PC-3 (cell line): Measurements from ENCODE around the gene CHMP6. TPM values are rescaled to one million over a fixed set of nuclear protein-coding genes. Genes with fewer than 3 reads are reported as not detected.

Experiments used
- ATAC-seq: fragments of 200-7000 bp; cut with Tn5 transposase; 2 replicates; pipeline ENCODE4 v1.9.1; 2020; ENCODE audit warnings: mild to moderate bottlenecking, moderate library complexity
- BruUV-seq: library from RNA; stranded (reverse); fragments of 400-500 nt; replicated peaks from 2 replicates; lab custom pipeline; 2021; lab: Mats Ljungman, UMichigan
- CTCF ChIA-PET: fragments of 300-600 bp; sonication (Branson Sonifier 250); formaldehyde crosslinking; loops from one replicate; lab custom pipeline; 2022; ENCODE audit warnings: antibody characterized with exemption; lab: Charles Lee
- POLR2A ChIA-PET: fragments of 300-600 bp; sonication (Branson Sonifier 250); formaldehyde crosslinking; loops from one replicate; lab custom pipeline; 2022; ENCODE audit warnings: antibody characterized with exemption; ENCODE audit not compliant: unreplicated experiment; lab: Charles Lee
- DNase-seq: peaks from one replicate; pipeline ENCODE4 v3.0.0-alpha.2; 2015
- H2AFZ ChIP-seq: fragments of 300-600 bp; sonication (generic); 2 replicates; pipeline ENCODE4 v1.6.0; 2016; ENCODE audit warnings: antibody characterized with exemption, low read length
- H3F3A ChIP-seq: fragments of 300-600 bp; sonication (generic); one replicate; pipeline ENCODE4 v1.6.0; 2017; ENCODE audit warnings: antibody characterized with exemption, low read length, control low read depth, mild to moderate bottlenecking; ENCODE audit not compliant: unreplicated experiment
- H3K27ac ChIP-seq: fragments of 300-600 bp; sonication (generic); 2 replicates; pipeline ENCODE4 v1.5.1; 2016; ENCODE audit warnings: mild to moderate bottlenecking, low read length
- H3K27me3 ChIP-seq: fragments of 300-600 bp; sonication (generic); 2 replicates; pipeline ENCODE4 v1.6.1; 2016; ENCODE audit warnings: low read length, mixed read lengths
- H3K36me3 ChIP-seq: fragments of 300-600 bp; sonication (generic); 2 replicates; pipeline ENCODE4 v1.6.1; 2016; ENCODE audit warnings: low read depth, mixed run types, low read length, mixed read lengths
- H3K4me1 ChIP-seq: fragments of 300-600 bp; sonication (generic); 2 replicates; pipeline ENCODE4 v1.5.1; 2016; ENCODE audit warnings: low read length; ENCODE audit not compliant: insufficient read depth
- H3K4me2 ChIP-seq: fragments of 300-600 bp; sonication (generic); 2 replicates; pipeline ENCODE4 v1.6.0; 2016; ENCODE audit warnings: low read length
- H3K4me3 ChIP-seq: fragments of 300-600 bp; sonication (generic); 2 replicates; pipeline ENCODE4 v1.5.1; 2016; ENCODE audit warnings: mild to moderate bottlenecking, low read length, mixed read lengths
- H3K79me2 ChIP-seq: fragments of 300-600 bp; sonication (generic); 2 replicates; pipeline ENCODE4 v1.6.1; 2017; ENCODE audit warnings: low read length, mixed read lengths
- H3K9ac ChIP-seq: fragments of 300-600 bp; sonication (generic); 2 replicates; pipeline ENCODE4 v1.6.0; 2016; ENCODE audit warnings: mild to moderate bottlenecking, low read length
- H3K9me2 ChIP-seq: fragments of 300-600 bp; sonication (generic); replicated peaks from 2 replicates; pipeline ENCODE4 v1.6.1; 2016; ENCODE audit warnings: mixed run types, low read length, mixed read lengths
- H3K9me3 ChIP-seq: fragments of 300-600 bp; sonication (generic); 2 replicates; pipeline ENCODE4 v1.6.1; 2016; ENCODE audit warnings: low read length, mixed read lengths
- H4K20me1 ChIP-seq: fragments of 300-600 bp; sonication (generic); 2 replicates; pipeline ENCODE4 v1.6.1; 2016; ENCODE audit warnings: low read length, mixed read lengths
- CTCF ChIP-seq: fragments of 300-600 bp; sonication (generic); conservative IDR thresholded peaks from 2 replicates; pipeline ENCODE4 v1.5.1; 2017; ENCODE audit warnings: antibody characterized with exemption, low read depth, mild to moderate bottlenecking, low read length
- EZH2 ChIP-seq: fragments of 300-600 bp; sonication (generic); IDR thresholded peaks from one replicate; pipeline ENCODE4 v1.6.1; 2017; ENCODE audit warnings: antibody characterized with exemption, mild to moderate bottlenecking, low read length; ENCODE audit not compliant: unreplicated experiment
- EZH2phosphoT487 ChIP-seq: fragments of 300-600 bp; sonication (generic); IDR thresholded peaks from 2 replicates; pipeline ENCODE4 v1.6.1; 2018; ENCODE audit warnings: mild to moderate bottlenecking, antibody characterized with exemption, low read length, borderline replicate concordance
- intact Hi-C: fragments of 100-400 bp; cut with micrococcal nuclease; formaldehyde crosslinking; loops from 2 replicates; pipeline ENCODE4 v1.9.0; 2023
- total RNA-seq: library from RNA; depleted of rRNA; stranded (reverse); fragments of >200 nt; gene quantifications from 2 replicates; pipeline ENCODE4 v1.2.3, GENCODE V29; 2014

Gene CHMP6
- total RNA-seq, 1 experiment from 2014 or later, result 26.1 TPM

GRCh38 chr17:80952291-80952690, 39.4 kb upstream of the CHMP6 start:
- H4K20me1 ChIP-seq, result no peaks in the 10 kb centered on the region
- no peak for TF ChIP-seq EZH2
- TF ChIP-seq CTCF, result no peak
- no peak for TF ChIP-seq EZH2phosphoT487
- H2AFZ ChIP-seq, result no peak overlapping the region
- H3K36me3 ChIP-seq, result no peaks in the 10 kb centered on the region; the same call in 1 of the 2 replicates
- no TSS peak for BruUV-seq
- ChIA-PET CTCF (no interaction called here), POLR2A (no interaction called here)
- no peak overlapping the region for H3K4me3 ChIP-seq
- no peak overlapping the region for H3K9ac ChIP-seq
- no peaks in the 10 kb centered on the region for H3K9me3 ChIP-seq
- no peaks in the 10 kb centered on the region for H3K4me1 ChIP-seq
- no peaks in the 10 kb centered on the region for H3K79me2 ChIP-seq
- DNase-seq (no peak), ATAC-seq (no peak)
- no peak overlapping the region for H3K27ac ChIP-seq
- no peaks in the 10 kb centered on the region for H3F3A ChIP-seq
- H3K9me2 ChIP-seq, result no peaks in the 10 kb centered on the region
- intact Hi-C loops, result no loop called here
- H3K27me3 ChIP-seq, result no peaks in the 10 kb centered on the region
- H3K4me2 ChIP-seq, result no peak overlapping the region

GRCh38 chr17:80953471-80954315, 37.9 kb upstream of the CHMP6 start:
- H3K9me3 ChIP-seq, result no peaks in the 10 kb centered on the region
- no peak overlapping the region for H3K9ac ChIP-seq
- no TSS peak for BruUV-seq
- H3K27me3 ChIP-seq, result no peaks in the 10 kb centered on the region
- ChIA-PET CTCF (no interaction called here), POLR2A (no interaction called here)
- H3K9me2 ChIP-seq, result no peaks in the 10 kb centered on the region
- H3F3A ChIP-seq, result no peaks in the 10 kb centered on the region
- ATAC-seq (no peak), DNase-seq (no peak)
- H3K4me3 ChIP-seq, result no peak overlapping the region
- H3K4me1 ChIP-seq, result peaks cover under 1% of the 10 kb centered on the region; the same call in 1 of the 2 replicates
- no peaks in the 10 kb centered on the region for H3K79me2 ChIP-seq
- no peak overlapping the region for H3K27ac ChIP-seq
- H3K36me3 ChIP-seq, result no peaks in the 10 kb centered on the region; the same call in 1 of the 2 replicates
- intact Hi-C loops, result no loop called here
- no peak for TF ChIP-seq EZH2phosphoT487
- no peak for TF ChIP-seq CTCF
- no peak for TF ChIP-seq EZH2
- no peaks in the 10 kb centered on the region for H4K20me1 ChIP-seq
- H2AFZ ChIP-seq, result no peak overlapping the region
- no peak overlapping the region for H3K4me2 ChIP-seq

GRCh38 chr17:80955078-80955477, 36.6 kb upstream of the CHMP6 start:
- H3K4me1 ChIP-seq, result peaks cover 9% of the 10 kb centered on the region; the same call in 1 of the 2 replicates
- ChIA-PET CTCF (no interaction called here), POLR2A (no interaction called here)
- H3K9me3 ChIP-seq, result no peaks in the 10 kb centered on the region
- ATAC-seq (no peak), DNase-seq (no peak)
- H3K4me2 ChIP-seq, result no peak overlapping the region
- H3K4me3 ChIP-seq, result no peak overlapping the region
- no peak overlapping the region for H2AFZ ChIP-seq
- H3K79me2 ChIP-seq, result no peaks in the 10 kb centered on the region
- intact Hi-C loops, result no loop called here
- no peaks in the 10 kb centered on the region; the same call in 1 of the 2 replicates for H3K36me3 ChIP-seq
- H4K20me1 ChIP-seq, result no peaks in the 10 kb centered on the region
- no peak overlapping the region for H3K27ac ChIP-seq
- no peaks in the 10 kb centered on the region for H3F3A ChIP-seq
- no peaks in the 10 kb centered on the region for H3K9me2 ChIP-seq
- no peaks in the 10 kb centered on the region for H3K27me3 ChIP-seq
- no TSS peak for BruUV-seq
- H3K9ac ChIP-seq, result no peak overlapping the region
- no peak for TF ChIP-seq CTCF
